Measurements from ENCODE around the gene AP5S1. TPM values are rescaled to one million over a fixed set of nuclear protein-coding genes. Genes with fewer than 3 reads are reported as not detected.

Gene AP5S1
- total RNA-seq, result 10 to 100 TPM; 11.7 to 20.2 TPM

GRCh38 chr20:3820048-3820900 lies at the start of gene AP5S1:
Gene AP5S1 (plus strand): TSS chr20:3820547. CDS start chr20:3822118, 1,571 bp downstream.
- DNase-seq, result peak; percentile 99
- peak; percentile 98 for TF ChIP-seq CTCF (IDR thresholded peaks at IDR 0.05)
- Histone ChIP-seq H3K36me3 (peaks cover 9% of the 10 kb centered on the region), H3K4me1 (peaks cover 9% of the 10 kb centered on the region), H3K27me3 (no peaks in the 10 kb centered on the region), H3K9me3 (no peaks in the 10 kb centered on the region), H3K9ac (ENCODE audit: low read depth in 2 of 2, low read length in 2 of 2) (peak within 1 kb of the TSS; percentile 72 to 88), H3K4me3 (peak within 1 kb of the TSS; percentile 53), H3K27ac (peak within 1 kb of the TSS; percentile 91)
- intact Hi-C loops (cut with DNase I), result no loop called here

- Histone ChIP-seq H3K27ac (no peak overlapping the region), H3K36me3 (no peaks in the 10 kb centered on the region), H3K9ac (ENCODE audit: low read depth in 2 of 2, low read length in 2 of 2) (no peak overlapping the region), H3K27me3 (no peaks in the 10 kb centered on the region), H3K4me3 (no peak overlapping the region), H3K4me1 (no peaks in the 10 kb centered on the region), H3K9me3 (no peaks in the 10 kb centered on the region)
- intact Hi-C loops (cut with DNase I), result no loop called here
- DNase-seq, result no peak
- no peak for TF ChIP-seq CTCF (IDR thresholded peaks at IDR 0.05)
These were observed 48.7 kb upstream of the AP5S1 start for GRCh38 chr20:3771552-3772058.

- Histone ChIP-seq H3K27me3 (no peaks in the 10 kb centered on the region), H3K36me3 (no peaks in the 10 kb centered on the region), H3K9ac (ENCODE audit: low read depth in 2 of 2, low read length in 2 of 2) (no peak overlapping the region), H3K9me3 (no peaks in the 10 kb centered on the region), H3K4me1 (no peaks in the 10 kb centered on the region), H3K27ac (no peak overlapping the region), H3K4me3 (no peak overlapping the region)
- no peak for TF ChIP-seq CTCF (IDR thresholded peaks at IDR 0.05)
- DNase-seq, result no peak
- intact Hi-C loops (cut with DNase I), result no loop called here
These were observed 44.8 kb upstream of the AP5S1 start for GRCh38 chr20:3775457-3776108.

GRCh38 chr20:3777381-3777715 lies 43.0 kb upstream of the AP5S1 start:
- intact Hi-C loops (cut with DNase I), result no loop called here
- no peak overlapping the region for H3K27ac ChIP-seq
- H3K4me3 ChIP-seq, result peak overlapping the region; percentile 49
- H3K27me3 ChIP-seq, result no peaks in the 10 kb centered on the region
- no peaks in the 10 kb centered on the region for H3K4me1 ChIP-seq
- TF ChIP-seq CTCF (IDR thresholded peaks at IDR 0.05), result no peak
- no peaks in the 10 kb centered on the region for H3K9me3 ChIP-seq
- DNase-seq, result no peak
- peak overlapping the region; percentile 51 to 54 for H3K9ac ChIP-seq (ENCODE audit: low read depth in 2 of 2, low read length in 2 of 2)
- no peaks in the 10 kb centered on the region for H3K36me3 ChIP-seq

- no peak overlapping the region for H3K27ac ChIP-seq
- no peaks in the 10 kb centered on the region for H3K9me3 ChIP-seq
- H3K4me3 ChIP-seq, result peak overlapping the region; percentile 49
- peak; percentile 77 for DNase-seq
- no peak for TF ChIP-seq CTCF (IDR thresholded peaks at IDR 0.05)
- H3K27me3 ChIP-seq, result no peaks in the 10 kb centered on the region
- no peaks in the 10 kb centered on the region for H3K36me3 ChIP-seq
- H3K9ac ChIP-seq (ENCODE audit: low read depth in 2 of 2, low read length in 2 of 2), result peak overlapping the region; percentile 51 to 54
- H3K4me1 ChIP-seq, result no peaks in the 10 kb centered on the region
- intact Hi-C loops (cut with DNase I), result no loop called here
These were observed 42.4 kb upstream of the AP5S1 start for GRCh38 chr20:3777716-3778629.

Data from colonic mucosa (tissue), 4 donors.